Mesendoderm (in vitro differentiated cells): Measurements from ENCODE around the gene PTRH1.
"Not testable (repeated sequence)": the region's sequence is repeated elsewhere in the genome, so short reads cannot be mapped to it uniquely, and the experiment has no call there.

Experiments
- DNase-seq: peaks from one replicate; pipeline ENCODE4 v3.0.0; 2013
- H2AK5ac ChIP-seq: 2 replicates; pipeline ENCODE4 v1.6.1; 2013; ENCODE audit warnings: low read length, inconsistent platforms
- H2BK120ac ChIP-seq: 2 replicates; pipeline ENCODE4 v1.6.1; 2013; ENCODE audit warnings: low read depth, mild to moderate bottlenecking, low read length, moderate library complexity, mixed read lengths
- H2BK15ac ChIP-seq: replicated peaks from 2 replicates; pipeline ENCODE4 v1.6.1; 2013; ENCODE audit warnings: low read depth, mild to moderate bottlenecking, moderate library complexity
- H2BK5ac ChIP-seq: 2 replicates; pipeline ENCODE4 v1.6.1; 2013; ENCODE audit warnings: low read length, inconsistent platforms
- H3K18ac ChIP-seq: 2 replicates; pipeline ENCODE4 v1.6.1; 2013; ENCODE audit warnings: mild to moderate bottlenecking, low read length, mixed read lengths
- H3K23ac ChIP-seq: one replicate; pipeline ENCODE4 v1.6.1; 2013; ENCODE audit warnings: low read length
- H3K27ac ChIP-seq: 2 replicates; pipeline ENCODE4 v1.5.1; 2013; ENCODE audit warnings: low read depth, mild to moderate bottlenecking, inconsistent platforms, low read length, moderate library complexity
- H3K27me3 ChIP-seq: 2 replicates; pipeline ENCODE4 v1.6.1; 2013; ENCODE audit warnings: low read length, control low read depth, mild to moderate bottlenecking, inconsistent platforms; ENCODE audit not compliant: insufficient read depth, poor library complexity
- H3K36me3 ChIP-seq: 2 replicates; pipeline ENCODE4 v1.6.1; 2013; ENCODE audit warnings: low read length, inconsistent platforms; ENCODE audit not compliant: control insufficient read depth, insufficient read depth
- H3K4ac ChIP-seq: one replicate; pipeline ENCODE4 v1.6.1; 2013; ENCODE audit warnings: low read depth, mild to moderate bottlenecking, low read length, moderate library complexity
- H3K4me1 ChIP-seq: 2 replicates; pipeline ENCODE4 v1.6.1; 2013; ENCODE audit warnings: low read depth, low read length, inconsistent platforms; ENCODE audit not compliant: control insufficient read depth
- H3K4me2 ChIP-seq: 2 replicates; pipeline ENCODE4 v1.6.1; 2013; ENCODE audit warnings: low read length
- H3K4me3 ChIP-seq: 2 replicates; pipeline ENCODE4 v1.5.1; 2013; ENCODE audit warnings: mild to moderate bottlenecking, low read length
- H3K56ac ChIP-seq: one replicate; pipeline ENCODE4 v1.6.1; 2013; ENCODE audit warnings: low read length
- H3K79me1 ChIP-seq: 2 replicates; pipeline ENCODE4 v1.6.1; 2013; ENCODE audit warnings: low read length, inconsistent platforms
- H3K79me2 ChIP-seq: 2 replicates; pipeline ENCODE4 v1.6.1; 2013; ENCODE audit warnings: mild to moderate bottlenecking, low read length; ENCODE audit not compliant: control insufficient read depth, insufficient read depth
- H3K9ac ChIP-seq: 2 replicates; pipeline ENCODE4 v1.6.1; 2013; ENCODE audit warnings: low read length, inconsistent platforms
- H4K5ac ChIP-seq: one replicate; pipeline ENCODE4 v1.6.1; 2013; ENCODE audit warnings: low read length
- H4K8ac ChIP-seq: one replicate; pipeline ENCODE4 v1.6.1; 2013; ENCODE audit warnings: low read depth, mild to moderate bottlenecking, control low read depth, low read length, moderate library complexity
- WGBS: extraction: QIAGEN DNeasy Blood & Tissue Kit; methylation state at CpG from one replicate; pipeline ENCODE4 v1.1.7; 2013; ENCODE audit warnings: low lambda C conversion rate, missing lambda C conversion rate; ENCODE audit not compliant: insufficient coverage; ENCODE audit errors: extremely low coverage; 5-methylcytosine and 5-hydroxymethylcytosine counted together

PTRH1 gene

DNA sequence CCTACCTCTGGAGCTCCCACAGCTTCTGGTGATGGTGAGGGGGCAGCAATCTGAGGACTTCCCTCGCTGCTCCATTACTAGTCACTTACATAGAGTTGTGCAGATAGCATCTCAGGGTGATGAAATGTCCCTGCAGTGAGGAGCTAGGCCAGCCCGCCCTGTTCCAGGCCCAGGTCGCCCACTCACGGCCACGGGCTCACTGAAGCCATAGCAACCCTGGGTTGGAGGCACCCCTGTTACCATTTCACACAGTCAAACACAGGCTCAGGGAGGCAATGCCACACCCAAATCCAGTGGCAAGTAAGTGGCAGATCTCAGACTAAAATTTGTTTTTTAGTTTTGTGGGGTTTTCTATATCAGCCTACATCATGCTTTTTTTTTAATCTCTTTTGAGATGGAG lies 43.4 kb upstream of the PTRH1 start:
- H3K27me3 ChIP-seq, result peaks cover 3% of the 10 kb centered on the region

DNA sequence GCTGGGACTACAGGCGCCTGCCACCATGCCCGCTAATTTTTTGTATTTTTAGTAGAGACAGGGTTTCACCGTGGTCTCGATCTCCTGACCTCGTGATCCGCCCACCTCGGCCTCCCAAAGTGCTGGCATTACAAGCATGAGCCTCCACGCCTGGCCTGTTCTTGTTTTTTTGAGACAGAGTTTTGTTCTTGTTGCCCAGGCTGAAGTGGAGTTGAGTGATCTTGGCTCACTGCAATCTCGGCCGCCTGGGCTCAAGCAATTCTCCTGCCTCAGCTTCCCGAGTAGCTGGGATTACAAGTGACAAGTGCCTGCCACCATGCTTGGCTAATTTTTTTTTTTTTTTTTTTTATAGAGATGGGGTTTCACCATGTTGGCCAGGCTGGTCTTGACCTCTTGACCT lies 41.3 kb upstream of the PTRH1 start:
- not testable (repeated sequence) for H3K18ac ChIP-seq, DNase-seq, H2BK5ac ChIP-seq, H3K27ac ChIP-seq, H3K4me3 ChIP-seq, H3K27me3 ChIP-seq, H3K4me2 ChIP-seq, H2BK120ac ChIP-seq, H4K5ac ChIP-seq, H3K9ac ChIP-seq, H3K56ac ChIP-seq, H2AK5ac ChIP-seq, H3K4ac ChIP-seq, H3K4me1 ChIP-seq, H3K36me3 ChIP-seq, H3K23ac ChIP-seq, H3K79me2 ChIP-seq, H4K8ac ChIP-seq, H3K79me1 ChIP-seq, H2BK15ac ChIP-seq
- no CpG with 5 or more reads among the region's 11 CpGs for WGBS

More for the DNA sequence above, 43.4 kb upstream of the PTRH1 start:
- Histone ChIP-seq H3K79me1 (no peaks in the 10 kb centered on the region), H3K4me3 (no peak overlapping the region), H3K4me1 (peaks cover 2% of the 10 kb centered on the region), H4K5ac (no peak overlapping the region), H3K4ac (no peak overlapping the region), H3K36me3 (no peaks in the 10 kb centered on the region), H3K23ac (no peak overlapping the region), H3K18ac (no peak overlapping the region), H3K56ac (no peak overlapping the region), H2BK120ac (no peak overlapping the region), H3K9ac (no peak overlapping the region), H2BK5ac (no peak overlapping the region), H3K79me2 (no peaks in the 10 kb centered on the region), H2AK5ac (no peak overlapping the region), H3K27ac (no peak overlapping the region), H3K4me2 (no peak overlapping the region), H2BK15ac (no peak overlapping the region), H4K8ac (no peak overlapping the region)
- no CpG with 5 or more reads among the region's 5 CpGs for WGBS
- DNase-seq, result no peak

DNA sequence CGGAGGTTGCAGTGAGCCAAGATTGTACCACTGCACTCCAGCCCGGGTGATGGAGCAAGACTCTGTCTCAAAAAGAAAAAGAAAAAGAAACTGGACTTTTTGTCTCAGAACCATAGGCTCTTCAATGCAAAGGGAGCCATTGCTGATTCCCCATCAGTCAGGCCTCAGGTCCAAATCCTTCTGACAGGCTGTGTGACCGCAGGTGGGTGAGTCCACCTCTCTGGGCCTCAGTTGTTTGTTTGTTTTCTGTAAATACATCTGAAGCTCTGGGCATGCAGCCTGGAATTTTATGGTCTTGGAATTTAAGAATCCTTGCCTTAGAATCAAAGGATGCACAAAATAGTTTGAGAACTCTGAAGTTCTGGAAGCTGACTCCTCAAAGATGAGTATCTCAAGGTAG lies 40.8 kb upstream of the PTRH1 start:
- Histone ChIP-seq H3K4me2 (no peak overlapping the region), H3K27ac (no peak overlapping the region), H3K79me1 (no peaks in the 10 kb centered on the region), H3K4ac (no peak overlapping the region), H4K8ac (no peak overlapping the region), H3K36me3 (no peaks in the 10 kb centered on the region), H4K5ac (no peak overlapping the region), H3K4me1 (no peaks in the 10 kb centered on the region), H3K79me2 (no peaks in the 10 kb centered on the region), H3K23ac (no peak overlapping the region), H2BK5ac (no peak overlapping the region), H3K56ac (no peak overlapping the region), H2BK15ac (no peak overlapping the region), H3K27me3 (peaks cover 3% of the 10 kb centered on the region), H3K4me3 (no peak overlapping the region), H2BK120ac (no peak overlapping the region), H2AK5ac (no peak overlapping the region), H3K18ac (no peak overlapping the region), H3K9ac (no peak overlapping the region)
- WGBS, result no CpG with 5 or more reads among the region's 3 CpGs
- no peak for DNase-seq

DNA sequence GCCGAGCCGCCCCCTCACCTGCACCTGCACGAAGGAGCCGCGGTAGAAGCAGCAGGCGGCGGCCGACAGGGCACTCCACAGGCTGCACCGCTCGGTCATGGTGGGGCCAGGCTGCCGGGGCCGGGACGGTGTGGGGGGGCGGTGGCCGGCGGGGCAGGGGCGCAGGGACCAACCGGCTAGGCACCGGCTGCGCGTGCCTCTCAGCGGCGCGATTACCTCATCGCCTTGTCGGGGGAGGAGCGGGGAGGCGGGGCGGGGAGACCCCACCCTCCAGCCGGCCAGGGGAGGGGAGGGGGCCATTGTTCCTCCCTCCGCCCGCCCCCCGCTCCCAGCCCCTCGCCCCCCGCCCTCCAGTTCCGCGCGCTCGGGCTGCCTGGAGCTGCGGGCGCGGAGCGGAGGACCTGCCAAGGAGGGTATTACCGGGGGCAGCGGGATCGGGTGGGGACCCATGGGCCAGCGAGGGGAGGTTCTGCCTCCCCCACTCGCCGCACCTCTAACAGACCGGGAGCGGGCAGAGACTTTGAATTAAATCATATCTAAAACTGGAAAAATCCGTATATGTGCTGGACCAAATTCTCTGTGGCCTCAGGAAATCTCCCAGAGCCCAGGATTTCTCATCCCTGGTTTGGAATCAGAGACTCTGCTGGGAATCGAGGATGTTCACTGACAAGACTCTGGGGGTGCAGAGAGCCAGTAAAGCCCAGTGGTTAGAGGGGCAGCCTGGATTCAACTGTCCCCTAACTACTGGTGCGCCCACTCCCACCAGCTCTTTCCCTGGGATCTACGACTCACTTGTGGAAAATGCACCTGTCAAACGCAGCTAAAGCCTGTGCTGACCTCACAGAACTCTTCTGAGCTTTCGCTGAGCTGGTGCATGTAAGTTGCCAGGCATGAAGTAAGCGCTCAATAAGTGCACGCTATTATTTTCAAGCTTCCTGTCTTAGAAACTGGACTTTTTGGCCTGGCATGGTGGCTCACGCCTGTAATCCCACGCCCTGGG lies 39.9 kb upstream of the PTRH1 start:
- Histone ChIP-seq H3K9ac (no peak overlapping the region), H2BK15ac (no peak overlapping the region), H3K27me3 (peaks cover 3% of the 10 kb centered on the region), H3K36me3 (no peaks in the 10 kb centered on the region), H2BK120ac (no peak overlapping the region), H3K27ac (no peak overlapping the region), H3K4ac (no peak overlapping the region), H2BK5ac (no peak overlapping the region), H2AK5ac (no peak overlapping the region), H3K4me2 (peak overlapping the region; percentile 46), H3K56ac (peak overlapping the region; percentile 34), H3K79me2 (no peaks in the 10 kb centered on the region), H4K5ac (no peak overlapping the region), H3K23ac (no peak overlapping the region), H3K18ac (no peak overlapping the region), H3K79me1 (no peaks in the 10 kb centered on the region), H3K4me3 (no peak overlapping the region), H4K8ac (no peak overlapping the region), H3K4me1 (no peaks in the 10 kb centered on the region)
- no CpG with 5 or more reads among the region's 61 CpGs for WGBS
- DNase-seq, result peak; percentile 68

DNA sequence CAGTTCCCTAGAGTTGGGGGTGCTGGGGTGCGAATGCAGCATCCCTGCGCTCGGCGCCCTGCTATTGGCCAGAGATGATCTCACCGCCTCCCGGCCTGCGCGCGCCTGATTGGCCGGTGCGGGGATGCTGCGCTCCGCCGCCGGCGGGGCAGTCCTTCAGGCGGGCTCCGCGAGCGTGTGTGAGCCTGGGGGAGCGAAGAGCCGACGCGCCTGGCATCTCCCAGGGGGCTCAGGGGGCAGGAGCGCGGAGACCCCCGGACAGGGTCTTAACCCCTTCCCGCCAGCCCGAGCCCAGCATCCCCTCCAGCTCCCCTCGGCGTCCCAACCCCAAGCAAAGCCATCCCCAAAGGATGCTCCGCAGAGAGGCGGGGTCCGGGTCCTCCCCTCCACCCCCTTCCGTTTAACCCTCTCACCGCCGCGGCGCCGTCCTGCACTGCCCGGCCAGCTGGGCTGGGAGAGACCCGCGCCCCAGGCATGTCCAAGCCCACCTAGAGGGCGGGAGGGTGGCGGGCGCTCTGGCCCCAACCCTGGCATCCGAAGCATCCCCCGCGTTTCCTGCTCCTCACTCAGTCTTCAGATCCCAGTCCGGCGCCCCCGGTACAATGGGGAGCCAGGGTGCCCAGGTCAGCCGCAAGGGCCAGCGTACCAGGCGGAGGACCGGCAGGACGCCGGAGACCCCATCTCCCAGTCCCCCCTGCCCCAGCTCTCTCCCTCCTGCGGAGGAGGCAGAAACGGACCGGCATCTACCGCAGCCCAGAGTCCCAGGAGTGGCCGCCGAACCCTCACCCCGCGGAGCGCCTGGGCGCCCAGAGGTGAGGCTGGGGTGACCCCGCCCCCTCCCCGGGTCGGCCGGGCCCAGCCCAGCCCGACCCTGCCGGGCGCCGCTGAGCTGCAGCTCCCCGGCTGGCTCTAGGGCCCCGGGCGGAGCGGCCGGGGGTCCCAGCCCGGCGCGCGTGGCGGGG lies 38.9 kb upstream of the PTRH1 start:
- Histone ChIP-seq H3K4ac (no peak overlapping the region), H4K8ac (no peak overlapping the region), H2AK5ac (no peak overlapping the region), H3K27ac (no peak overlapping the region), H2BK120ac (no peak overlapping the region), H3K18ac (no peak overlapping the region), H3K9ac (peak overlapping the region; percentile 24), H2BK5ac (no peak overlapping the region), H3K4me3 (no peak overlapping the region), H3K36me3 (no peaks in the 10 kb centered on the region), H4K5ac (no peak overlapping the region), H3K79me2 (no peaks in the 10 kb centered on the region), H2BK15ac (no peak overlapping the region), H3K23ac (no peak overlapping the region), H3K27me3 (peaks cover 3% of the 10 kb centered on the region), H3K56ac (peak overlapping the region; percentile 34), H3K79me1 (no peaks in the 10 kb centered on the region), H3K4me2 (peak overlapping the region; percentile 46), H3K4me1 (no peaks in the 10 kb centered on the region)
- peak; percentile 63 for DNase-seq
- WGBS, result no CpG with 5 or more reads among the region's 86 CpGs
